Measurements from ENCODE around the gene ZFP36L1. TPM values are rescaled to one million over a fixed set of nuclear protein-coding genes. Genes with fewer than 3 reads are reported as not detected.

The ZFP36L1 gene
- total RNA-seq, 1 donor from 2014 or later: 199 TPM

GRCh38 chr14:68836082-68836481 lies 43.2 kb upstream of the ZFP36L1 start:
- no peak for TF ChIP-seq CTCF (IDR thresholded peaks at IDR 0.05)
- ATAC-seq (no peak), DNase-seq (no peak)
- no peaks in the 10 kb centered on the region for H3K36me3 ChIP-seq
- intact Hi-C loops (cut with DNase I): loop anchor here (10.0 kb wide), 1 partner anchor 901 kb away; no protein-coding TSS in a partner anchor
- H3K27ac ChIP-seq: no peak overlapping the region
- peaks cover 12% of the 10 kb centered on the region for H3K9me3 ChIP-seq
- no peaks in the 10 kb centered on the region for H3K4me1 ChIP-seq
- no peak overlapping the region for H3K4me3 ChIP-seq
- H3K27me3 ChIP-seq (ENCODE audit: low read depth): no peaks in the 10 kb centered on the region

GRCh38 chr14:68834816-68835215 lies 41.9 kb upstream of the ZFP36L1 start:
- ATAC-seq: no peak
- no peak overlapping the region for H3K27ac ChIP-seq
- intact Hi-C loops (cut with DNase I): loop anchor here (10.0 kb wide), 1 partner anchor 900 kb away; no protein-coding TSS in a partner anchor

GRCh38 chr14:68828698-68829097 lies 35.8 kb upstream of the ZFP36L1 start:
- H3K4me3 ChIP-seq: no peak overlapping the region
- intact Hi-C loops (cut with DNase I): no loop called here
- H3K9me3 ChIP-seq: no peaks in the 10 kb centered on the region
- no peaks in the 10 kb centered on the region for H3K27me3 ChIP-seq (ENCODE audit: low read depth)
- H3K4me1 ChIP-seq: peaks cover 8% of the 10 kb centered on the region
- ATAC-seq (no peak), DNase-seq (no peak)
- H3K36me3 ChIP-seq: no peaks in the 10 kb centered on the region
- no peak for TF ChIP-seq CTCF (IDR thresholded peaks at IDR 0.05)
- H3K27ac ChIP-seq: no peak overlapping the region

More at GRCh38 chr14:68834816-68835215, 41.9 kb upstream of the ZFP36L1 start:
- Histone ChIP-seq H3K4me3 (no peak overlapping the region), H3K9me3 (peaks cover 12% of the 10 kb centered on the region), H3K36me3 (no peaks in the 10 kb centered on the region), H3K4me1 (no peaks in the 10 kb centered on the region), H3K27me3 (ENCODE audit: low read depth) (no peaks in the 10 kb centered on the region)
- no peak for DNase-seq
- TF ChIP-seq CTCF (IDR thresholded peaks at IDR 0.05): no peak

- no peaks in the 10 kb centered on the region for H3K27me3 ChIP-seq (ENCODE audit: low read depth)
- DNase-seq: no peak
- peaks cover 8% of the 10 kb centered on the region for H3K4me1 ChIP-seq
- no peak overlapping the region for H3K27ac ChIP-seq
- no peak for ATAC-seq
- H3K4me3 ChIP-seq: no peak overlapping the region
- no peaks in the 10 kb centered on the region for H3K9me3 ChIP-seq
- TF ChIP-seq CTCF (IDR thresholded peaks at IDR 0.05): no peak
- intact Hi-C loops (cut with DNase I): no loop called here
- no peaks in the 10 kb centered on the region for H3K36me3 ChIP-seq
Observed at GRCh38 chr14:68825729-68826128, 32.9 kb upstream of the ZFP36L1 start.

- Histone ChIP-seq H3K27me3 (ENCODE audit: low read depth) (no peaks in the 10 kb centered on the region), H3K4me3 (no peak overlapping the region), H3K36me3 (no peaks in the 10 kb centered on the region), H3K27ac (no peak overlapping the region), H3K9me3 (no peaks in the 10 kb centered on the region), H3K4me1 (peaks cover 13% of the 10 kb centered on the region)
- DNase-seq: peak; percentile 92
- ATAC-seq: peak; percentile 96
- TF ChIP-seq CTCF (IDR thresholded peaks at IDR 0.05): peak; percentile 93
- intact Hi-C loops (cut with DNase I): no loop called here
Observed at GRCh38 chr14:68824517-68825347, 31.9 kb upstream of the ZFP36L1 start.

All from lower lobe of right lung (tissue), 2 donors.